CD14-positive monocyte (primary cell): ENCODE results near the gene CACNA1D. TPM values are rescaled to one million over a fixed set of nuclear protein-coding genes. Genes with fewer than 3 reads are reported as not detected.

ENCODE experiments used
- DNase-seq, 3 donors: peaks; one replicate each; pipeline ENCODE4 v3.0.0-alpha.2; 2011 to 2022
- H2AFZ ChIP-seq: 2 replicates; pipeline ENCODE4 v1.6.0; 2012; ENCODE audit warnings: mild to moderate bottlenecking, low read depth, low read length, inconsistent platforms; ENCODE audit not compliant: insufficient read depth, poor library complexity, severe bottlenecking
- H3K27ac ChIP-seq, 2 donors: 1 replicate in 1 of 2; 2 replicates in 1 of 2; pipeline ENCODE4 v1.5.1; 2012 to 2013; ENCODE audit warnings: low read length in 2 of 2, control low read depth in 1 of 2, inconsistent platforms in 1 of 2, low read depth in 1 of 2, mild to moderate bottlenecking in 1 of 2
- H3K27me3 ChIP-seq, 2 donors: one replicate each; pipeline versions ENCODE4 v1.6.0 to v1.6.1; 2011 to 2013; ENCODE audit warnings: low read length in 2 of 2; ENCODE audit not compliant: control insufficient read depth in 2 of 2, insufficient read depth in 2 of 2
- H3K36me3 ChIP-seq, 2 donors: replicated peaks in 1 of 2; 1 replicate in 1 of 2; 2 replicates in 1 of 2; pipeline versions ENCODE4 v1.5.1 to v1.6.1; 2012 to 2013; ENCODE audit warnings: low read length in 2 of 2, control low read depth in 1 of 2, inconsistent platforms in 1 of 2, mild to moderate bottlenecking in 1 of 2; ENCODE audit not compliant: insufficient read depth in 2 of 2, control insufficient read depth in 1 of 2
- H3K4me1 ChIP-seq, 2 donors: 1 replicate in 1 of 2; 2 replicates in 1 of 2; pipeline versions ENCODE4 v1.5.1 to v1.6.1; 2012 to 2013; ENCODE audit warnings: low read length in 2 of 2, control low read depth in 1 of 2, inconsistent platforms in 1 of 2, mild to moderate bottlenecking in 1 of 2, moderate library complexity in 1 of 2; ENCODE audit not compliant: insufficient read depth in 2 of 2, control insufficient read depth in 1 of 2
- H3K4me2 ChIP-seq: replicated peaks from 2 replicates; pipeline ENCODE3; 2012; ENCODE audit warnings: low read length, moderate library complexity, mild to moderate bottlenecking; ENCODE audit not compliant: poor library complexity, severe bottlenecking; ENCODE audit errors: extremely low read depth
- H3K4me3 ChIP-seq, 3 experiments: fragments of 200-600 bp in 1 of 3; sonication (generic) in 1 of 3; replicated peaks in 1 of 3; 1 replicate in 2 of 3; 2 replicates in 1 of 3; pipeline ENCODE4 v1.5.1; 2011 to 2013; ENCODE audit warnings: low read length in 3 of 3, mild to moderate bottlenecking in 3 of 3, control low read depth in 2 of 3, low read depth in 2 of 3, inconsistent platforms in 1 of 3, moderate library complexity in 1 of 3
- H3K79me2 ChIP-seq: 2 replicates; pipeline ENCODE4 v1.6.0; 2012; ENCODE audit warnings: mild to moderate bottlenecking, control low read depth, inconsistent platforms, low read length, moderate library complexity; ENCODE audit not compliant: insufficient read depth
- H3K9ac ChIP-seq: 2 replicates; pipeline ENCODE4 v1.6.0; 2017; ENCODE audit warnings: low read length, mild to moderate bottlenecking; ENCODE audit not compliant: insufficient read depth, poor library complexity, severe bottlenecking
- H3K9me3 ChIP-seq, 2 donors: replicated peaks in 1 of 2; 1 replicate in 1 of 2; 2 replicates in 1 of 2; pipeline versions ENCODE4 v1.5.1 to v1.6.1; 2012 to 2013; ENCODE audit warnings: low read length in 2 of 2, control low read depth in 1 of 2; ENCODE audit not compliant: control insufficient read depth in 1 of 2, insufficient read depth in 1 of 2
- H4K20me1 ChIP-seq: 2 replicates; pipeline ENCODE4 v1.6.0; 2012; ENCODE audit warnings: mild to moderate bottlenecking, low read length, control low read depth, moderate library complexity; ENCODE audit not compliant: insufficient read depth
- H3K27ac Mint-ChIP-seq, 7 donors: one replicate each; pipeline ENCODE4 v1.8.0; 2020; ENCODE audit warnings: mild to moderate bottlenecking in 7 of 7, mixed read lengths in 7 of 7, moderate library complexity in 6 of 7, inconsistent platforms in 2 of 7
- H3K27me3 Mint-ChIP-seq, 3 donors: one replicate each; pipeline ENCODE4 v1.8.0; 2021 to 2022; ENCODE audit warnings: low read depth in 3 of 3, mild to moderate bottlenecking in 3 of 3, mixed read lengths in 3 of 3, moderate library complexity in 3 of 3, inconsistent platforms in 1 of 3
- H3K36me3 Mint-ChIP-seq, 2 donors: one replicate each; pipeline ENCODE4 v1.8.0; 2020; ENCODE audit warnings: mixed read lengths in 2 of 2, inconsistent platforms in 1 of 2, mild to moderate bottlenecking in 1 of 2
- H3K4me1 Mint-ChIP-seq: one replicate; pipeline ENCODE4 v1.8.0; 2020; ENCODE audit warnings: mild to moderate bottlenecking, mixed read lengths
- H3K4me3 Mint-ChIP-seq, 2 donors: one replicate each; pipeline ENCODE4 v1.8.0; 2020; ENCODE audit warnings: mild to moderate bottlenecking in 2 of 2, mixed read lengths in 2 of 2, moderate library complexity in 1 of 2
- H3K9me3 Mint-ChIP-seq, 7 donors: one replicate each; pipeline ENCODE4 v1.8.0; 2020 to 2022; ENCODE audit warnings: mixed read lengths in 7 of 7, mild to moderate bottlenecking in 6 of 7, moderate library complexity in 6 of 7, inconsistent platforms in 2 of 7
- WGBS: methylation state at CpG from one replicate; pipeline ENCODE4 v1.1.5; 2013; ENCODE audit warnings: missing lambda C conversion rate; ENCODE audit not compliant: insufficient coverage; 5-methylcytosine and 5-hydroxymethylcytosine counted together
- intact Hi-C, 2 donors: fragments of 100-400 bp; cut with micrococcal nuclease; formaldehyde crosslinking; loops; one replicate each; pipeline versions ENCODE4 v1.15.0 to v1.15.1; 2023
- polyA plus RNA-seq, 3 donors: library from polyadenylated mRNA; depleted of rRNA in 1 of 3; unstranded in 2 of 3; stranded (reverse) in 1 of 3; fragments of 300-500 nt in 2 of 3; fragments of >200 nt in 1 of 3; fragmentation: Illumina TruSeq in 2 of 3; gene quantifications; 1 replicate in 2 of 3; 2 replicates in 1 of 3; pipeline ENCODE4 v1.2.3, GENCODE V29; 2012 to 2021
- TF ChIP-seq, protein P1 (sequence below): fragments of 200-600 bp; IDR thresholded peaks from one replicate; pipeline ENCODE4 v1.8.0; 2022; ENCODE audit warnings: antibody characterized with exemption, mild to moderate bottlenecking

The CACNA1D gene
- polyA plus RNA-seq, 3 donors, result 0.29 to 1.2 (median 0.98) TPM

DNA sequence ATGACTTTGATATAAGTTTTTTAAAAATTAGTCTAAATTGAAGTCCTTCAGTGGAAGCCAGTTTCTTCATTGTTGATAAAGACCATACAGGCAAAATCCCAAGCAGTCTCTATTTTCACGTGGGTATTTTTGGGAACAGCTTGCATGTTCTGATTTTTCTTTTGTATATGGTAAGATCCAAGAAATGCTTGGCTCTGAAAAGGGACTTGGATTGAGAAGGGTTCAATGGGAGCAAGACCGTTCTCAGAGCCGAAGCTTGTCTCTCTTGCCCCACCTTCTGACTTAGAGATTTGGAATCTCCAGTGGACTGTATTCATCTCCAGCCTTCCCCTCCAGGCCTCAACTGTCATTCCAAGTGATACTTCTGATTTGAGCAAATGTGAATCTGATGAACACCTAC is 176.3 kb downstream of the CACNA1D start:
- Histone ChIP-seq H4K20me1 (no peaks in the 10 kb centered on the region), H3K4me1 (no peaks in the 10 kb centered on the region), H2AFZ (no peak overlapping the region), H3K4me2 (no peak overlapping the region), H3K4me3 (no peak overlapping the region), H3K27me3 (peaks cover 0 to 2% of the 10 kb centered on the region in 2 donors), H3K79me2 (no peaks in the 10 kb centered on the region), H3K36me3 (no peaks in the 10 kb centered on the region), H3K9ac (no peak overlapping the region), H3K27ac (no peak overlapping the region), H3K9me3 (no peaks in the 10 kb centered on the region)
- no peak overlapping the region for H3K27ac Mint-ChIP-seq
- no peak for DNase-seq
- intact Hi-C loops, result no loop called here
- peaks cover 14 to 31% (median 16%) of the 10 kb centered on the region in 3 donors for H3K27me3 Mint-ChIP-seq
- TF ChIP-seq, protein P1, sequence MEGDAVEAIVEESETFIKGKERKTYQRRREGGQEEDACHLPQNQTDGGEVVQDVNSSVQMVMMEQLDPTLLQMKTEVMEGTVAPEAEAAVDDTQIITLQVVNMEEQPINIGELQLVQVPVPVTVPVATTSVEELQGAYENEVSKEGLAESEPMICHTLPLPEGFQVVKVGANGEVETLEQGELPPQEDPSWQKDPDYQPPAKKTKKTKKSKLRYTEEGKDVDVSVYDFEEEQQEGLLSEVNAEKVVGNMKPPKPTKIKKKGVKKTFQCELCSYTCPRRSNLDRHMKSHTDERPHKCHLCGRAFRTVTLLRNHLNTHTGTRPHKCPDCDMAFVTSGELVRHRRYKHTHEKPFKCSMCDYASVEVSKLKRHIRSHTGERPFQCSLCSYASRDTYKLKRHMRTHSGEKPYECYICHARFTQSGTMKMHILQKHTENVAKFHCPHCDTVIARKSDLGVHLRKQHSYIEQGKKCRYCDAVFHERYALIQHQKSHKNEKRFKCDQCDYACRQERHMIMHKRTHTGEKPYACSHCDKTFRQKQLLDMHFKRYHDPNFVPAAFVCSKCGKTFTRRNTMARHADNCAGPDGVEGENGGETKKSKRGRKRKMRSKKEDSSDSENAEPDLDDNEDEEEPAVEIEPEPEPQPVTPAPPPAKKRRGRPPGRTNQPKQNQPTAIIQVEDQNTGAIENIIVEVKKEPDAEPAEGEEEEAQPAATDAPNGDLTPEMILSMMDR, result no peak
- no peaks in the 10 kb centered on the region for H3K36me3 Mint-ChIP-seq
- H3K4me3 Mint-ChIP-seq, result no peak overlapping the region
- no peaks in the 10 kb centered on the region for H3K4me1 Mint-ChIP-seq
- H3K9me3 Mint-ChIP-seq, result no peaks in the 10 kb centered on the region
- WGBS, result no CpG with 5 or more reads among the region's 3 CpGs

DNA sequence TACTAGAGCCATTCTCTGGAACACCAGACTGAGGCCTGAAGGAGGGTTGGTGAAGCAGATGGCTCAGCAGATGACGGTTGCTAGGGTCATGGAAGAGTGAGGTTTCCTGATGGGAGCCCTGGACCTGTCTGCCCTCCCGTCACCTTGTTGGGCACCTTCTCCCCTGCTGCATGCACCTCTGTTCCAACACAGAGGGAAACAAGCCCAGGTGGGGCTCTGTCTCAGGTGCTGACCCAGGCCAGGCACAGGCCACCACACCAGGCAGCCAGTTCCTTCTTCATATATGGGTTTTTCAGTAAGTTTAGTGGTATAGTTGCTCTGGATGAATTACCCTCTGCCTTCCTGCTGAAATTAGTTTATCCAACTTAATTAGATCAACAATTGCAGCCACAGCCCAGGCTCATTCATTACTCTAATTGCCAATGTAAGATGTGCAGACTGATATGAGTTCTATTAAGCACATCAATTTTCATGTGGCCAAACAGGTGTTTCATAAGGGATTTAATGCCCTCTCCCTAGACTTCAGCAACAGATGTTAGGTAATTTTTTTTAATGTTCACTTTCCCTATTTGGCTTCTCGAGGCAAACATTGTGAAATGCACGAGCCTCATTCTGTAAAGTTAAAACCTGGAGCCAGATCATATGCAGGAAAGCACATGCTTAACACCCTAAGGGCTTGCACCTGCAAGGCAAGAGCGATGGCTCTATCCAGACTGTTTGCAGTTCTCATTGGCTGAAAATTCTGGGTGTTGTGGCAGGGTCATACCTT is 177.0 kb downstream of the CACNA1D start:
- no peak overlapping the region for H3K27ac Mint-ChIP-seq
- peaks cover 10 to 25% (median 10%) of the 10 kb centered on the region in 3 donors for H3K27me3 Mint-ChIP-seq
- 90% methylated on average over 2 of the region's 5 CpGs for WGBS

More for the DNA sequence above, 177.0 kb downstream of the CACNA1D start:
- Histone ChIP-seq H3K36me3 (no peaks in the 10 kb centered on the region), H3K9me3 (no peaks in the 10 kb centered on the region), H3K27me3 (no peaks in the 10 kb centered on the region), H4K20me1 (no peaks in the 10 kb centered on the region), H3K4me3 (no peak overlapping the region), H2AFZ (no peak overlapping the region), H3K4me2 (no peak overlapping the region), H3K27ac (no peak overlapping the region), H3K79me2 (no peaks in the 10 kb centered on the region), H3K9ac (no peak overlapping the region), H3K4me1 (no peaks in the 10 kb centered on the region)
- Mint-ChIP-seq H3K4me1 (no peaks in the 10 kb centered on the region), H3K4me3 (no peak overlapping the region), H3K36me3 (no peaks in the 10 kb centered on the region), H3K9me3 (no peaks in the 10 kb centered on the region)
- TF ChIP-seq, protein P1, result no peak
- intact Hi-C loops, result no loop called here
- DNase-seq, result no peak
